HL-60 (cell line): ENCODE measurements around the gene OR2T1.

Experiments used
- DNase-seq, 2 experiments: peaks; one replicate each; pipeline ENCODE4 v3.0.0-alpha.2; 2010 to 2020; ENCODE audit warnings: low read depth in 1 of 2, low spot score in 1 of 2
- H3K27ac ChIP-seq: fragments of 250-450 bp; sonication (Bioruptor Pico); replicated peaks from 2 replicates; pipeline ENCODE4 v1.5.1; 2020; ENCODE audit warnings: mild to moderate bottlenecking, moderate library complexity
- H3K27me3 ChIP-seq: fragments of 250-450 bp; sonication (Bioruptor Pico); 2 replicates; pipeline ENCODE4 v1.5.1; 2021; ENCODE audit warnings: mild to moderate bottlenecking, moderate library complexity; ENCODE audit not compliant: insufficient read depth, poor library complexity, severe bottlenecking
- H3K4me3 ChIP-seq: replicated peaks from 2 replicates; pipeline ENCODE4 v1.5.1; 2011; ENCODE audit warnings: mild to moderate bottlenecking, control low read depth, low read length; ENCODE audit not compliant: insufficient read depth
- GABPA ChIP-seq: IDR thresholded peaks from 2 replicates; pipeline ENCODE4 v1.6.1; 2012; ENCODE audit warnings: low read depth
- POLR2AphosphoS5 ChIP-seq: IDR thresholded peaks from 2 replicates; pipeline ENCODE4 v1.6.1; 2012; ENCODE audit warnings: low read depth
- SPI1 ChIP-seq: IDR thresholded peaks from 2 replicates; pipeline ENCODE4 v1.6.1; 2012; ENCODE audit warnings: low read depth, mild to moderate bottlenecking, borderline replicate concordance
- TF ChIP-seq, protein P1 (sequence below): IDR thresholded peaks from 2 replicates; pipeline ENCODE4 v1.6.1; 2012; ENCODE audit warnings: low read depth; ENCODE audit not compliant: insufficient replicate concordance
- TF ChIP-seq, protein P2 (sequence below): IDR thresholded peaks from one replicate; pipeline ENCODE4 v1.5.1; 2011; ENCODE audit warnings: low read length, control low read depth, inconsistent platforms; ENCODE audit not compliant: insufficient read depth

Gene OR2T1

DNA sequence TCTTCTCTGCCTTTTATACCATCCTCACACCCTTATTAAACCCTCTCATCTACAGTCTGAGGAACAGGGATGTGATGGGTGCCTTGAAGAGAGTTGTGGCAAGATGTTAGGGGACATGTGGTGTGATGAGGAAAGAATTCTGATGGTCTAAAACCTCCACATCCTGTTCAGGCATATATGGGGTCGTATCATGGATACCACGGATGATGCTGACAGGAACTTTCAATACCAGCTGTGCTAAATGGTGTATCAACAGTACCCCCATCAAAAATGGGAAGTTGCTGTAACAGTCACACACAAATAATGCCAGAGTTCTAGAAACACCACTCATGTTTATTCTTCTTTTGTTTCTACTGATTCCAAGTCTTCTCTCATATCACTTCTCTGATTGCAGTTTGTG is 14.4 kb upstream of the OR2T1 start:
- H3K27ac ChIP-seq = no peak overlapping the region
- H3K4me3 ChIP-seq = no peak overlapping the region
- DNase-seq = no peak
- no peaks in the 10 kb centered on the region for H3K27me3 ChIP-seq
- TF ChIP-seq, protein P1, sequence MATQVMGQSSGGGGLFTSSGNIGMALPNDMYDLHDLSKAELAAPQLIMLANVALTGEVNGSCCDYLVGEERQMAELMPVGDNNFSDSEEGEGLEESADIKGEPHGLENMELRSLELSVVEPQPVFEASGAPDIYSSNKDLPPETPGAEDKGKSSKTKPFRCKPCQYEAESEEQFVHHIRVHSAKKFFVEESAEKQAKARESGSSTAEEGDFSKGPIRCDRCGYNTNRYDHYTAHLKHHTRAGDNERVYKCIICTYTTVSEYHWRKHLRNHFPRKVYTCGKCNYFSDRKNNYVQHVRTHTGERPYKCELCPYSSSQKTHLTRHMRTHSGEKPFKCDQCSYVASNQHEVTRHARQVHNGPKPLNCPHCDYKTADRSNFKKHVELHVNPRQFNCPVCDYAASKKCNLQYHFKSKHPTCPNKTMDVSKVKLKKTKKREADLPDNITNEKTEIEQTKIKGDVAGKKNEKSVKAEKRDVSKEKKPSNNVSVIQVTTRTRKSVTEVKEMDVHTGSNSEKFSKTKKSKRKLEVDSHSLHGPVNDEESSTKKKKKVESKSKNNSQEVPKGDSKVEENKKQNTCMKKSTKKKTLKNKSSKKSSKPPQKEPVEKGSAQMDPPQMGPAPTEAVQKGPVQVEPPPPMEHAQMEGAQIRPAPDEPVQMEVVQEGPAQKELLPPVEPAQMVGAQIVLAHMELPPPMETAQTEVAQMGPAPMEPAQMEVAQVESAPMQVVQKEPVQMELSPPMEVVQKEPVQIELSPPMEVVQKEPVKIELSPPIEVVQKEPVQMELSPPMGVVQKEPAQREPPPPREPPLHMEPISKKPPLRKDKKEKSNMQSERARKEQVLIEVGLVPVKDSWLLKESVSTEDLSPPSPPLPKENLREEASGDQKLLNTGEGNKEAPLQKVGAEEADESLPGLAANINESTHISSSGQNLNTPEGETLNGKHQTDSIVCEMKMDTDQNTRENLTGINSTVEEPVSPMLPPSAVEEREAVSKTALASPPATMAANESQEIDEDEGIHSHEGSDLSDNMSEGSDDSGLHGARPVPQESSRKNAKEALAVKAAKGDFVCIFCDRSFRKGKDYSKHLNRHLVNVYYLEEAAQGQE = no peak
- TF ChIP-seq POLR2AphosphoS5 = no peak
- TF ChIP-seq, protein P2, sequence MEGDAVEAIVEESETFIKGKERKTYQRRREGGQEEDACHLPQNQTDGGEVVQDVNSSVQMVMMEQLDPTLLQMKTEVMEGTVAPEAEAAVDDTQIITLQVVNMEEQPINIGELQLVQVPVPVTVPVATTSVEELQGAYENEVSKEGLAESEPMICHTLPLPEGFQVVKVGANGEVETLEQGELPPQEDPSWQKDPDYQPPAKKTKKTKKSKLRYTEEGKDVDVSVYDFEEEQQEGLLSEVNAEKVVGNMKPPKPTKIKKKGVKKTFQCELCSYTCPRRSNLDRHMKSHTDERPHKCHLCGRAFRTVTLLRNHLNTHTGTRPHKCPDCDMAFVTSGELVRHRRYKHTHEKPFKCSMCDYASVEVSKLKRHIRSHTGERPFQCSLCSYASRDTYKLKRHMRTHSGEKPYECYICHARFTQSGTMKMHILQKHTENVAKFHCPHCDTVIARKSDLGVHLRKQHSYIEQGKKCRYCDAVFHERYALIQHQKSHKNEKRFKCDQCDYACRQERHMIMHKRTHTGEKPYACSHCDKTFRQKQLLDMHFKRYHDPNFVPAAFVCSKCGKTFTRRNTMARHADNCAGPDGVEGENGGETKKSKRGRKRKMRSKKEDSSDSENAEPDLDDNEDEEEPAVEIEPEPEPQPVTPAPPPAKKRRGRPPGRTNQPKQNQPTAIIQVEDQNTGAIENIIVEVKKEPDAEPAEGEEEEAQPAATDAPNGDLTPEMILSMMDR = no peak
- TF ChIP-seq GABPA = no peak
- no peak for TF ChIP-seq SPI1

DNA sequence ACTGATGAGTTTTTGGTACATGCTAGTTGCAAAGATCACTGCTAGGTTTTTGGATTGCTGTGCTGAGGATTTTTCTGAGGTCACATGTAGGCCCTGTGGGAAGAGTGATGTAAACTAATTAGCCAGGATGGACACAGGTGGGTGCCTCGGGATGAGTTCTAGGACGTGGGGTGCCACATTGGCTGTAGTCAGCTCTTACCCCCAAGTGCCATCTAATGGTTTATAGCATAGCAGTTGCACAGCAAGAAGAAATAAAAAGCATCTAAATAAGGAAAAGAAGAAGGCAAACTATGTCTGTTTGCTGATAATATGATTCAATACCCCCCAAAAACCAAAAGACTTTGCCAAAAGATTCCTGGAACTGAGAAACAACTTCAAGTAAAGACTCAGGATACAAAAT is 9.8 kb upstream of the OR2T1 start:
- no peak for DNase-seq
- no peaks in the 10 kb centered on the region for H3K27me3 ChIP-seq
- TF ChIP-seq, protein P1 = no peak
- TF ChIP-seq, protein P2 = no peak
- no peak for TF ChIP-seq POLR2AphosphoS5
- TF ChIP-seq GABPA = no peak
- TF ChIP-seq SPI1 = no peak

DNA sequence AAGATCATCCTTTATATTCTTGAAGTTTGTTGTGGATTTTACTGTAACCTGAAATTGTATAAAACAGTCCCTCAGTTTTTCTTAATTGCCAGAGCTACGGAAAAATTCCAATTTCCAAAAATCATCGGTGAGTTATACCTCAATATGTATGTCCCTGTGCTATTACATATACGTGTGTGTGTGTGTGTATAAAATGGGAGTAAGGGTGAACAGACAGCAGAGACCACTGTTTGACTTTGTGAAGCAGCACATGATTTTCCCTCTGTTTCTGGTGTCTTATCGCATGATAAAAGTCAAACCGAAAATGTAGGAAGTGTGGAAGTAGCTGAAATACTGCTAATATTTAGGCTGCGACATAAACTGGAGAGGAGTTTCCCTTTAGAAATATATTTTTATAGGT is 1.2 kb downstream of the OR2T1 start:
- peak in 1 of 2 experiments; percentile 47 for DNase-seq
- Histone ChIP-seq H3K27me3 (no peaks in the 10 kb centered on the region), H3K27ac (no peak overlapping the region), H3K4me3 (no peak overlapping the region)
- TF ChIP-seq, protein P2 = no peak
- TF ChIP-seq, protein P1 = no peak
- TF ChIP-seq SPI1 (no peak), POLR2AphosphoS5 (no peak), GABPA (no peak)

More for the DNA sequence above, 9.8 kb upstream of the OR2T1 start:
- no peak overlapping the region for H3K27ac ChIP-seq
- no peak overlapping the region for H3K4me3 ChIP-seq
